Measurements from ENCODE around the gene FOXL2. TPM values are rescaled to one million over a fixed set of nuclear protein-coding genes. Genes with fewer than 3 reads are reported as not detected.
A peak's percentile ranks its signal among the peaks of the same experiment; 100 is the strongest.

The FOXL2 gene
- total RNA-seq, 6 donors from 2014 or later: 0.06 to 0.07 TPM; not detected in 4

DNA sequence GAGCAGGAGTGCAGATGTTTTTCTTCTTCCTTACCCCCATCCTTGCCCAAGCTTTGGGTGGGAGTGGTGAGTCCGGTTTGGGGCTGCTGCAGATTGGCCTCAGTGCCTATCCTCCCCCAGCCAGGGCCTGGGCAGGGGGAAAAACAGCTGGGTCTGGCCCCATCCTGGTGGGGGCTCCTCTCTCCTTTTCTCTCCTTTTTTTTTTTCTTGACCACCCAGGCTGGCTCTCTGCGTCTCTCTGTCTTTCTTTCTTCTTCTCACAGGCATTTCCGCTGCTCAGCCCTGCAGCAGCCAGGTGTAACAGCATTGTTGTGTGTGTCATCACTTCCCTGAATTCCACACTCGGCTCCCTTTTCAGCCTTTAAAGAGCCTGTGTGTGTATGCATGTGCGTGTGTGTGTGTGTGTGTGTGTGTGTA, 2.1 kb upstream of the FOXL2 start:
- WGBS, 2 donors: 46 to 49% methylated on average over 4 to 5 of the region's 5 CpGs
- H3K4me1 ChIP-seq: peaks cover 44 to 50% (median 45%) of the 10 kb centered on the region in 4 donors
- H3K27me3 ChIP-seq: peaks cover 1 to 69% (median 42%) of the 10 kb centered on the region in 4 donors

DNA sequence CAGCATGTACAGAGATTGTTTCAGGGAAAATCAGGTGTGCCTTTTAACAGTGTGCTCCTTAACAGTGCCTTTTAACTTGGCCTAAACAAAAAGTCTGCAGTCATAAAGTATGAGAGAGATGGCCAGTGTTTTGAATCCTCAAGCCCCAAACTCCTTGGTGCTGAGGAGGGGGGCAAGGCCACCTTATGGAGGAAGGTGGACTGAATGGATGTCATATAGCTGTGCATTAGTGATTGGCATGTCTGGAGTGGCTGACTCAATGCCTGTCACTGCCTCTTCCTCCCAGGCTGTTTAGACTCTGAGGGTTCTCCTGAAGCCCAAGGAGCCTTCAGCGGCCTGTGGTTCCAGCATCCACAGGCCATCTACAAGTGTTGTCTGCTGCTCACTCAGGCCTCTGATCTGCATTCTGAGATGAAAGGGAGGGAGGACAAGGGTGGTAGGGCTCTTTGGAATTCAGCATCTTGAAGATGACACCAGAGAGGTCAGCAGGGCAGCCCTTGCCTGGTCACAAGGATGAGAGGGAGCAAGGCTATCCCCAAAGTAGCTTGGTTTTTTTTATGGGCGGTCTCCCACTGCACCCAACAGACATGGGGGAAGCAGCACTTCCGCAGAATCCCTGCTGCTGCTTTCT, 1.5 kb upstream of the FOXL2 start:
- Histone ChIP-seq H3K27ac (no peak overlapping the region), H3K9me3 (no peaks in the 10 kb centered on the region), H3K36me3 (no peaks in the 10 kb centered on the region), H3K4me3 (no peak overlapping the region), H3K27me3 (peaks cover 1 to 75% (median 45%) of the 10 kb centered on the region in 4 donors), H3K4me1 (peaks cover 44 to 53% (median 47%) of the 10 kb centered on the region in 4 donors)
- DNase-seq (no peak), ATAC-seq (ENCODE audit: low FRiP score in 2 of 2) (no peak)
- 68 to 70% methylated on average over 3 of the region's 3 CpGs for WGBS, 2 donors
- TF ChIP-seq, protein P1, sequence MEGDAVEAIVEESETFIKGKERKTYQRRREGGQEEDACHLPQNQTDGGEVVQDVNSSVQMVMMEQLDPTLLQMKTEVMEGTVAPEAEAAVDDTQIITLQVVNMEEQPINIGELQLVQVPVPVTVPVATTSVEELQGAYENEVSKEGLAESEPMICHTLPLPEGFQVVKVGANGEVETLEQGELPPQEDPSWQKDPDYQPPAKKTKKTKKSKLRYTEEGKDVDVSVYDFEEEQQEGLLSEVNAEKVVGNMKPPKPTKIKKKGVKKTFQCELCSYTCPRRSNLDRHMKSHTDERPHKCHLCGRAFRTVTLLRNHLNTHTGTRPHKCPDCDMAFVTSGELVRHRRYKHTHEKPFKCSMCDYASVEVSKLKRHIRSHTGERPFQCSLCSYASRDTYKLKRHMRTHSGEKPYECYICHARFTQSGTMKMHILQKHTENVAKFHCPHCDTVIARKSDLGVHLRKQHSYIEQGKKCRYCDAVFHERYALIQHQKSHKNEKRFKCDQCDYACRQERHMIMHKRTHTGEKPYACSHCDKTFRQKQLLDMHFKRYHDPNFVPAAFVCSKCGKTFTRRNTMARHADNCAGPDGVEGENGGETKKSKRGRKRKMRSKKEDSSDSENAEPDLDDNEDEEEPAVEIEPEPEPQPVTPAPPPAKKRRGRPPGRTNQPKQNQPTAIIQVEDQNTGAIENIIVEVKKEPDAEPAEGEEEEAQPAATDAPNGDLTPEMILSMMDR (IDR thresholded peaks at IDR 0.05): no peak
- TF ChIP-seq EP300 (IDR thresholded peaks at IDR 0.05) (no peak), POLR2AphosphoS5 (IDR thresholded peaks at IDR 0.05) (no peak), POLR2A (IDR thresholded peaks at IDR 0.05) (no peak)

More for the DNA sequence above, 2.1 kb upstream of the FOXL2 start:
- Histone ChIP-seq H3K36me3 (no peaks in the 10 kb centered on the region), H3K27ac (no peak overlapping the region), H3K9me3 (no peaks in the 10 kb centered on the region), H3K4me3 (no peak overlapping the region)
- no peak for DNase-seq
- ATAC-seq (ENCODE audit: low FRiP score in 2 of 2): no peak
- TF ChIP-seq EP300 (IDR thresholded peaks at IDR 0.05) (no peak), POLR2AphosphoS5 (IDR thresholded peaks at IDR 0.05) (no peak), POLR2A (IDR thresholded peaks at IDR 0.05) (no peak)
- TF ChIP-seq, protein P1 (IDR thresholded peaks at IDR 0.05): no peak

DNA sequence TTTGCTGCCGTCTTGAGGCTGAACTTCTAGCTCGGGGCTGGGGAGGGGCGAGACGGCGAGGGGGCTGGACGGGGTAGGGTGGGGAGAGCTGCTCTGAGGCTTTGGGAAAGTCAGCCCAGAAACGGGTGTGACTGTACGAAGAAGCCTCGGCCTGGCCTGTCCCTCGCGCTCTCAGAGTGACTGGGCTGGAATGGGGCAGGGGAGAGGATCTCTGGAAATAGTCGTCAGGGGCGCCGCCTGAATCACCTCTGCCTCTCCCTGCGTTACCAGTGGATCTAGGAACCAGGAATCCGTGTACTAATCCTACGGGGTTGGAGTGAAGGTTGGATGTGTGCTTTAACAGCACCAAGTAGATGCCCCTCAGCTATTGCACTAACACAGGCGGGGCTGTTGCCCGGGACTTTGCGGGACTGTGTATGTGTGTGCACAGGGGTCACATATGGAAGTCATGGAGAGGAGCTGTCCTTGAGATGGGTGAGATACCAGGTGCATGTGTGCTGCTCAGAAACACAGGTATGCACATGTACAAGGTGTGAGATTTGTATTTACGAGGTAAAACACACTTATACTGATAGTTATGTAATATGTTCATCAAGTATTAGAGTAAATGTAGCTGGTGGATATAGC, 671 bp upstream of the FOXL2 start:
- H3K9me3 ChIP-seq: no peaks in the 10 kb centered on the region
- WGBS, 2 donors: 22 to 24% methylated on average over 17 to 20 of the region's 21 CpGs
- H3K4me3 ChIP-seq: peak overlapping the region in 2 of 4 donors; percentile 39 to 43
- H3K36me3 ChIP-seq: no peaks in the 10 kb centered on the region
- H3K27me3 ChIP-seq: peaks cover 1 to 83% (median 52%) of the 10 kb centered on the region in 4 donors
- H3K27ac ChIP-seq: no peak overlapping the region
- DNase-seq (no peak), ATAC-seq (ENCODE audit: low FRiP score in 2 of 2) (no peak)
- no peak for TF ChIP-seq POLR2A (IDR thresholded peaks at IDR 0.05)
- TF ChIP-seq EP300 (IDR thresholded peaks at IDR 0.05): no peak
- TF ChIP-seq, protein P1 (IDR thresholded peaks at IDR 0.05): no peak
- TF ChIP-seq POLR2AphosphoS5 (IDR thresholded peaks at IDR 0.05): no peak
- H3K4me1 ChIP-seq: peaks cover 44 to 53% (median 47%) of the 10 kb centered on the region in 4 donors

DNA sequence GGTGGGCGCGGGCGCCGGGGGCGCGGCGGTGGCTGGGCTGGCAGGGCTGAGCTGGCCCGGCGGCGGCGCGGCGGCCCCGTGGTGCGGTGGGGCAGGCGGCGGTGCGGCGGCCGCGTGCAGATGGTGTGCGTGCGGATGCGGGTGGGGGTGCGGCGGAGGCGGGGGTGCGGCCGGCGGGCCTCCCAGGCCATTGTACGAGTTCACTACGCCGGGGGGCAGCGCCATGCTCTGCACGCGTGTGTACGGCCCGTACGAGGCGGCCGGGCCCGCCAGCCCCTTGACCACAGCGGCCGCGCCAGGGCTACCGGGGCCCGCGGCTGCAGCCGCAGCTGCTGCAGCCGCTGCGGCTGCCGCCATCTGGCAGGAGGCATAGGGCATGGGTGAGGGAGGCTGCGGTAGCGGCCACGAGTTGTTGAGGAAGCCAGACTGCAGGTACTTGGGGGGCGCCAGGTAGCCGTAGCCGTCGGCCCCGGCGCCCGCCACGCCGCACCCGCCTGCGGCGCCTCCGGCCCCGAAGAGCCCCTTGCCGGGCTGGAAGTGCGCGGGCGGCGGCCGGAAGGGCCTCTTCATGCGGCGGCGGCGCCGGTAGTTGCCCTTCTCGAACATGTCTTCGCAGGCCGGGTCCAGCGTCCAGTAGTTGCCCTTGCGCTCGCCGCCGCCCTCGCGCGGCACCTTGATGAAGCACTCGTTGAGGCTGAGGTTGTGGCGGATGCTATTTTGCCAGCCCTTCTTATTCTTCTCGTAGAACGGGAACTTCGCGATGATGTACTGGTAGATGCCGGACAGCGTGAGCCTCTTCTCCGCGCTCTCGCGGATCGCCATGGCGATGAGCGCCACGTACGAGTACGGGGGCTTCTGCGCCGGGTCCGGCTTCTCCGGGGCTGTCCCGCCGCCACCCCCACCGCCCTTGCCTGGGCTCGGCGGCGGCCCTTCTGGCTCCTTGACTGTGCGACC, 951 bp downstream of the FOXL2 start:
- WGBS, 2 donors: 4% methylated on average over 36 to 39 of the region's 120 CpGs
- peak in 1 of 2 donors; percentile 86 for DNase-seq

More for the DNA sequence above, 951 bp downstream of the FOXL2 start:
- no peaks in the 10 kb centered on the region for H3K9me3 ChIP-seq
- H3K4me1 ChIP-seq: peaks cover 44 to 53% (median 47%) of the 10 kb centered on the region in 4 donors
- TF ChIP-seq EP300 (IDR thresholded peaks at IDR 0.05): no peak
- TF ChIP-seq POLR2A (IDR thresholded peaks at IDR 0.05): no peak
- TF ChIP-seq, protein P1 (IDR thresholded peaks at IDR 0.05): no peak
- TF ChIP-seq POLR2AphosphoS5 (IDR thresholded peaks at IDR 0.05): no peak
- ATAC-seq (ENCODE audit: low FRiP score in 2 of 2): no peak
- H3K4me3 ChIP-seq: peak overlapping the region; percentile 7 to 43 (median 33)
- H3K36me3 ChIP-seq: no peaks in the 10 kb centered on the region
- no peak overlapping the region for H3K27ac ChIP-seq
- peaks cover 3 to 98% (median 60%) of the 10 kb centered on the region in 4 donors for H3K27me3 ChIP-seq
